Measurements from ENCODE around the gene UGT2A1. TPM values are rescaled to one million over a fixed set of nuclear protein-coding genes. Genes with fewer than 3 reads are reported as not detected.

The UGT2A1 gene
- polyA plus RNA-seq, 1 donor from 2014 or later: not detected

- TF ChIP-seq MXI1 (conservative IDR thresholded peaks at IDR 0.05; ENCODE audit: poor library complexity, severe bottlenecking) (no peak), REST (IDR thresholded peaks at IDR 0.05; ENCODE audit: borderline replicate concordance) (no peak), EZH2 (IDR thresholded peaks at IDR 0.05; ENCODE audit: borderline replicate concordance, insufficient read depth, low read length, poor library complexity, severe bottlenecking) (no peak), POLR2AphosphoS5 (IDR thresholded peaks at IDR 0.05) (no peak), RAD21 (conservative IDR thresholded peaks at IDR 0.05) (no peak), TAF1 (IDR thresholded peaks at IDR 0.05; ENCODE audit: low read depth) (no peak), SMC3 (conservative IDR thresholded peaks at IDR 0.05; ENCODE audit: poor library complexity) (no peak), EP300 (conservative IDR thresholded peaks at IDR 0.05; ENCODE audit: poor library complexity, severe bottlenecking) (no peak), CTCF (IDR thresholded peaks at IDR 0.05; ENCODE audit: poor library complexity, severe bottlenecking) (no peak)
- no peaks in the 10 kb centered on the region for H3K9me2 ChIP-seq (ENCODE audit: insufficient read depth, low read length)
- H4K20me1 ChIP-seq (ENCODE audit: insufficient read depth): no peaks in the 10 kb centered on the region
- H3K36me3 ChIP-seq (ENCODE audit: insufficient read depth, low read length): no peaks in the 10 kb centered on the region
- H3K79me2 ChIP-seq (replicated peaks; ENCODE audit: insufficient read depth, low read length): no peaks in the 10 kb centered on the region
- H3K27me3 ChIP-seq (ENCODE audit: insufficient read depth, low read depth, low read length): no peaks in the 10 kb centered on the region
- no peak overlapping the region for H3K27ac ChIP-seq (ENCODE audit: low read length)
- no peak overlapping the region for H3K4me2 ChIP-seq (ENCODE audit: low read length)
- no peak overlapping the region for H2AFZ ChIP-seq (ENCODE audit: low read depth, low read length)
- H3K4me3 ChIP-seq (ENCODE audit: low read length): no peak overlapping the region
- H3F3A ChIP-seq (ENCODE audit: insufficient read depth, low read length, poor library complexity, severe bottlenecking): no peaks in the 10 kb centered on the region
- no peak overlapping the region for H3K9ac ChIP-seq (ENCODE audit: low read length)
- H3K9me3 ChIP-seq (ENCODE audit: low read length): no peaks in the 10 kb centered on the region
These were observed 68.9 kb downstream of the UGT2A1 start for GRCh38 chr4:69584135-69584534.

- Histone ChIP-seq H3K79me2 (replicated peaks; ENCODE audit: insufficient read depth, low read length) (no peaks in the 10 kb centered on the region), H3K9ac (ENCODE audit: low read length) (no peak overlapping the region), H4K20me1 (ENCODE audit: insufficient read depth) (no peaks in the 10 kb centered on the region), H2AFZ (ENCODE audit: low read depth, low read length) (no peak overlapping the region), H3K27me3 (ENCODE audit: insufficient read depth, low read depth, low read length) (no peaks in the 10 kb centered on the region), H3K4me2 (ENCODE audit: low read length) (no peak overlapping the region), H3K9me3 (ENCODE audit: low read length) (no peaks in the 10 kb centered on the region), H3K27ac (ENCODE audit: low read length) (no peak overlapping the region), H3F3A (ENCODE audit: insufficient read depth, low read length, poor library complexity, severe bottlenecking) (no peaks in the 10 kb centered on the region), H3K36me3 (ENCODE audit: insufficient read depth, low read length) (no peaks in the 10 kb centered on the region), H3K4me3 (ENCODE audit: low read length) (no peak overlapping the region), H3K9me2 (ENCODE audit: insufficient read depth, low read length) (no peaks in the 10 kb centered on the region)
- no peak for TF ChIP-seq RAD21 (conservative IDR thresholded peaks at IDR 0.05)
- TF ChIP-seq EP300 (conservative IDR thresholded peaks at IDR 0.05; ENCODE audit: poor library complexity, severe bottlenecking): no peak
- no peak for TF ChIP-seq POLR2AphosphoS5 (IDR thresholded peaks at IDR 0.05)
- no peak for TF ChIP-seq CTCF (IDR thresholded peaks at IDR 0.05; ENCODE audit: poor library complexity, severe bottlenecking)
- no peak for TF ChIP-seq SMC3 (conservative IDR thresholded peaks at IDR 0.05; ENCODE audit: poor library complexity)
- no peak for TF ChIP-seq MXI1 (conservative IDR thresholded peaks at IDR 0.05; ENCODE audit: poor library complexity, severe bottlenecking)
- no peak for TF ChIP-seq TAF1 (IDR thresholded peaks at IDR 0.05; ENCODE audit: low read depth)
- TF ChIP-seq EZH2 (IDR thresholded peaks at IDR 0.05; ENCODE audit: borderline replicate concordance, insufficient read depth, low read length, poor library complexity, severe bottlenecking): no peak
- TF ChIP-seq REST (IDR thresholded peaks at IDR 0.05; ENCODE audit: borderline replicate concordance): no peak
These were observed 69.5 kb downstream of the UGT2A1 start for GRCh38 chr4:69583543-69583942.
